PC-9 (cell line): Measurements from ENCODE around the gene MOB3A. TPM values are rescaled to one million over a fixed set of nuclear protein-coding genes. Genes with fewer than 3 reads are reported as not detected.

Source experiments
- BruUV-seq: library from RNA; stranded (reverse); fragments of 400-500 nt; replicated peaks from 2 replicates; lab custom pipeline; 2021; lab: Mats Ljungman, UMichigan
- CTCF ChIA-PET: fragments of 300-600 bp; sonication (Branson Sonifier 250); formaldehyde crosslinking; loops from one replicate; lab custom pipeline; 2022; ENCODE audit warnings: antibody characterized with exemption; lab: Charles Lee
- POLR2A ChIA-PET: fragments of 300-600 bp; sonication (Branson Sonifier 250); formaldehyde crosslinking; loops from one replicate; lab custom pipeline; 2022; ENCODE audit warnings: antibody characterized with exemption; ENCODE audit not compliant: unreplicated experiment; lab: Charles Lee
- DNase-seq, 2 experiments: peaks; one replicate each; pipeline versions ENCODE4 v3.0.0 to v3.0.0-alpha.2; 2015 to 2022; ENCODE audit warnings: mixed read lengths in 1 of 2
- H2AFZ ChIP-seq: fragments of 200-600 bp; sonication (generic); 2 replicates; pipeline ENCODE4 v1.8.1; 2017; ENCODE audit warnings: antibody characterized with exemption
- H3F3A ChIP-seq: fragments of 200-600 bp; sonication (generic); 2 replicates; pipeline ENCODE4 v1.8.1; 2017; ENCODE audit warnings: antibody characterized with exemption, mild to moderate bottlenecking, low read depth; ENCODE audit not compliant: insufficient read depth
- H3K27ac ChIP-seq: fragments of 200-600 bp; sonication (generic); 2 replicates; pipeline ENCODE4 v1.6.1; 2016; ENCODE audit warnings: mixed run types
- H3K27me3 ChIP-seq: fragments of 200-600 bp; sonication (generic); 2 replicates; pipeline ENCODE4 v1.6.1; 2016; ENCODE audit warnings: low read depth, mixed run types; ENCODE audit not compliant: insufficient read depth
- H3K36me3 ChIP-seq: fragments of 200-600 bp; sonication (generic); 2 replicates; pipeline ENCODE4 v1.6.1; 2016; ENCODE audit warnings: low read depth, mixed run types
- H3K4me1 ChIP-seq: fragments of 200-600 bp; sonication (generic); replicated peaks from 2 replicates; pipeline ENCODE4 v1.6.1; 2016; ENCODE audit warnings: mixed run types; ENCODE audit not compliant: insufficient read depth
- H3K4me2 ChIP-seq: fragments of 200-600 bp; sonication (generic); 2 replicates; pipeline ENCODE4 v1.6.1; 2017; ENCODE audit warnings: mixed run types
- H3K4me3 ChIP-seq: fragments of 200-600 bp; sonication (generic); 2 replicates; pipeline ENCODE4 v1.6.1; 2016; ENCODE audit warnings: mixed run types
- H3K79me2 ChIP-seq: fragments of 200-600 bp; sonication (generic); 2 replicates; pipeline ENCODE4 v1.6.1; 2017; ENCODE audit warnings: low read depth, mixed run types
- H3K9me2 ChIP-seq: fragments of 200-600 bp; sonication (generic); 2 replicates; pipeline ENCODE4 v1.8.1; 2017; ENCODE audit warnings: mild to moderate bottlenecking; ENCODE audit not compliant: insufficient read depth
- H3K9me3 ChIP-seq: fragments of 200-600 bp; sonication (generic); 2 replicates; pipeline ENCODE4 v1.8.1; 2016; ENCODE audit warnings: low read depth; ENCODE audit not compliant: insufficient read depth
- H4K20me1 ChIP-seq: fragments of 200-600 bp; sonication (generic); 2 replicates; pipeline ENCODE4 v1.8.1; 2017; ENCODE audit not compliant: insufficient read depth
- CTCF ChIP-seq: fragments of 200-600 bp; sonication (generic); conservative IDR thresholded peaks from 2 replicates; pipeline ENCODE4 v1.6.1; 2017; ENCODE audit warnings: mixed run types, antibody characterized with exemption, mild to moderate bottlenecking, moderate library complexity
- EZH2 ChIP-seq: fragments of 200-600 bp; sonication (generic); IDR thresholded peaks from 2 replicates; pipeline ENCODE4 v1.8.0; 2017; ENCODE audit warnings: antibody characterized with exemption, low read depth
- intact Hi-C: fragments of 100-400 bp; cut with micrococcal nuclease; formaldehyde crosslinking; loops from one replicate; pipeline ENCODE4 v1.10.0; 2022; ENCODE audit not compliant: unreplicated experiment
- total RNA-seq: library from RNA; stranded (reverse); gene quantifications from 2 replicates; pipeline ENCODE4 v1.2.3, GENCODE V29; 2021

Gene MOB3A
- total RNA-seq, 1 experiment from 2014 or later = 28.9 TPM

GRCh38 chr19:2042485-2043250 is 53.5 kb downstream of the MOB3A start:
- no peaks in the 10 kb centered on the region for H3K9me3 ChIP-seq
- H3K4me3 ChIP-seq = no peak overlapping the region
- no peak overlapping the region for H3K27ac ChIP-seq
- no peak for TF ChIP-seq EZH2
- no peak for TF ChIP-seq CTCF
- ChIA-PET POLR2A (no interaction called here), CTCF (no interaction called here)
- no peak overlapping the region for H2AFZ ChIP-seq
- H3F3A ChIP-seq = peaks cover 2% of the 10 kb centered on the region; the same call in 1 of the 2 replicates
- BruUV-seq = no TSS peak
- peaks cover 32% of the 10 kb centered on the region for H4K20me1 ChIP-seq
- no peaks in the 10 kb centered on the region for H3K36me3 ChIP-seq
- no peak for DNase-seq
- H3K4me2 ChIP-seq = no peak overlapping the region
- no peaks in the 10 kb centered on the region for H3K27me3 ChIP-seq
- H3K79me2 ChIP-seq = peaks cover 16% of the 10 kb centered on the region
- peaks cover 2% of the 10 kb centered on the region; the same call in 1 of the 2 replicates for H3K4me1 ChIP-seq
- H3K9me2 ChIP-seq = no peaks in the 10 kb centered on the region
- intact Hi-C loops = no loop called here

GRCh38 chr19:2041683-2042484 is 54.2 kb downstream of the MOB3A start:
- H3K4me3 ChIP-seq = no peak overlapping the region
- H3K27me3 ChIP-seq = no peaks in the 10 kb centered on the region
- H3K9me2 ChIP-seq = no peaks in the 10 kb centered on the region
- ChIA-PET CTCF (no interaction called here), POLR2A (no interaction called here)
- H3K79me2 ChIP-seq = peaks cover 8% of the 10 kb centered on the region
- no peaks in the 10 kb centered on the region for H3K36me3 ChIP-seq
- no peak overlapping the region for H3K4me2 ChIP-seq
- no peak overlapping the region for H2AFZ ChIP-seq
- TF ChIP-seq CTCF = no peak
- TF ChIP-seq EZH2 = no peak
- BruUV-seq = no TSS peak
- peaks cover 25% of the 10 kb centered on the region for H4K20me1 ChIP-seq
- no peak for DNase-seq
- intact Hi-C loops = no loop called here
- no peaks in the 10 kb centered on the region for H3K4me1 ChIP-seq
- no peak overlapping the region for H3K27ac ChIP-seq
- no peaks in the 10 kb centered on the region for H3K9me3 ChIP-seq
- H3F3A ChIP-seq = peaks cover 4% of the 10 kb centered on the region; the same call in 1 of the 2 replicates

- BruUV-seq = no TSS peak
- no peaks in the 10 kb centered on the region for H3K9me2 ChIP-seq
- H3K4me1 ChIP-seq = no peaks in the 10 kb centered on the region
- peaks cover 3% of the 10 kb centered on the region for H3K79me2 ChIP-seq
- no peaks in the 10 kb centered on the region for H3K27me3 ChIP-seq
- TF ChIP-seq CTCF (no peak), EZH2 (no peak)
- CTCF ChIA-PET = no interaction called here
- no peak overlapping the region for H3K4me2 ChIP-seq
- H4K20me1 ChIP-seq = peaks cover 19% of the 10 kb centered on the region
- H3F3A ChIP-seq = peaks cover 4% of the 10 kb centered on the region; the same call in 1 of the 2 replicates
- H3K4me3 ChIP-seq = no peak overlapping the region
- no peaks in the 10 kb centered on the region for H3K9me3 ChIP-seq
- H2AFZ ChIP-seq = no peak overlapping the region
- intact Hi-C loops = no loop called here
- POLR2A ChIA-PET = no interaction called here
- no peaks in the 10 kb centered on the region for H3K36me3 ChIP-seq
- no peak overlapping the region for H3K27ac ChIP-seq
- DNase-seq = no peak
Observed at GRCh38 chr19:2041433-2041682, 54.8 kb downstream of the MOB3A start.
